Stimulated activated CD8-positive, alpha-beta memory T cell treated with anti-CD3 and anti-CD28 coated beads, Interleukin-12 subunit alpha, Interleukin-12 subunit beta, amount 100 ng/mL, for 24 hours (primary cell): ENCODE measurements around the gene HPSE2.
"Not testable (repeated sequence)": the region's sequence is repeated elsewhere in the genome, so short reads cannot be mapped to it uniquely, and the experiment has no call there.

Source experiments
- DNase-seq: peaks from one replicate; pipeline ENCODE4 v3.0.0-alpha.2; 2020; ENCODE audit errors: extremely low read depth

Gene HPSE2

GRCh38 chr10:98567391-98568133 lies 668.1 kb downstream of the HPSE2 start:
- no peak for DNase-seq

GRCh38 chr10:98563811-98564210 lies 671.8 kb downstream of the HPSE2 start:
- DNase-seq: no peak

GRCh38 chr10:98560565-98560964 lies 675.1 kb downstream of the HPSE2 start:
- DNase-seq: no peak

- no peak for DNase-seq
Observed at GRCh38 chr10:98556061-98556460, 679.6 kb downstream of the HPSE2 start.

- no peak for DNase-seq
Observed at GRCh38 chr10:98555021-98555619, 680.5 kb downstream of the HPSE2 start.

- DNase-seq: not testable (repeated sequence)
Observed at GRCh38 chr10:98541561-98541960, 694.1 kb downstream of the HPSE2 start.

GRCh38 chr10:98539578-98539977 lies 696.1 kb downstream of the HPSE2 start:
- no peak for DNase-seq

GRCh38 chr10:98538472-98538871 lies 697.2 kb downstream of the HPSE2 start:
- DNase-seq: no peak

- no peak for DNase-seq
Observed at GRCh38 chr10:98536551-98536950, 699.1 kb downstream of the HPSE2 start.

- DNase-seq: no peak
Observed at GRCh38 chr10:98533746-98534445, 701.8 kb downstream of the HPSE2 start.

- no peak for DNase-seq
Observed at GRCh38 chr10:98533241-98533640, 702.4 kb downstream of the HPSE2 start.

GRCh38 chr10:98528805-98529183 lies 706.9 kb downstream of the HPSE2 start:
- DNase-seq: no peak

- DNase-seq: no peak
Observed at GRCh38 chr10:98528166-98528804, 707.4 kb downstream of the HPSE2 start.

- DNase-seq: no peak
Observed at GRCh38 chr10:98525969-98526368, 709.7 kb downstream of the HPSE2 start.

GRCh38 chr10:98524124-98524523 lies 711.5 kb downstream of the HPSE2 start:
- DNase-seq: no peak

- DNase-seq: no peak
Observed at GRCh38 chr10:98519841-98520240, 715.8 kb downstream of the HPSE2 start.

GRCh38 chr10:98517672-98518071 lies 718.0 kb downstream of the HPSE2 start:
- no peak for DNase-seq

GRCh38 chr10:98516352-98516751 lies 719.3 kb downstream of the HPSE2 start:
- DNase-seq: no peak

GRCh38 chr10:98513704-98514103 lies 721.9 kb downstream of the HPSE2 start:
- DNase-seq: no peak

GRCh38 chr10:98511876-98512275 lies 723.8 kb downstream of the HPSE2 start:
- no peak for DNase-seq

GRCh38 chr10:98510412-98510995 lies 725.1 kb downstream of the HPSE2 start:
- no peak for DNase-seq

- no peak for DNase-seq
Observed at GRCh38 chr10:98509745-98510144, 725.9 kb downstream of the HPSE2 start.
